ENCODE measurements around the gene ABCG1. TPM values are rescaled to one million over a fixed set of nuclear protein-coding genes. Genes with fewer than 3 reads are reported as not detected.

ABCG1 gene
- total and polyA plus RNA-seq, 4 donors = 1.6 to 9.7 (median 5.3) TPM

- no peaks in the 10 kb centered on the region for H3K27me3 ChIP-seq (ENCODE audit: control insufficient read depth in 4 of 4, insufficient read depth in 4 of 4, low read length in 3 of 4)
- no peak for TF ChIP-seq ZBTB33 (IDR thresholded peaks at IDR 0.05)
- TF ChIP-seq, protein P1, sequence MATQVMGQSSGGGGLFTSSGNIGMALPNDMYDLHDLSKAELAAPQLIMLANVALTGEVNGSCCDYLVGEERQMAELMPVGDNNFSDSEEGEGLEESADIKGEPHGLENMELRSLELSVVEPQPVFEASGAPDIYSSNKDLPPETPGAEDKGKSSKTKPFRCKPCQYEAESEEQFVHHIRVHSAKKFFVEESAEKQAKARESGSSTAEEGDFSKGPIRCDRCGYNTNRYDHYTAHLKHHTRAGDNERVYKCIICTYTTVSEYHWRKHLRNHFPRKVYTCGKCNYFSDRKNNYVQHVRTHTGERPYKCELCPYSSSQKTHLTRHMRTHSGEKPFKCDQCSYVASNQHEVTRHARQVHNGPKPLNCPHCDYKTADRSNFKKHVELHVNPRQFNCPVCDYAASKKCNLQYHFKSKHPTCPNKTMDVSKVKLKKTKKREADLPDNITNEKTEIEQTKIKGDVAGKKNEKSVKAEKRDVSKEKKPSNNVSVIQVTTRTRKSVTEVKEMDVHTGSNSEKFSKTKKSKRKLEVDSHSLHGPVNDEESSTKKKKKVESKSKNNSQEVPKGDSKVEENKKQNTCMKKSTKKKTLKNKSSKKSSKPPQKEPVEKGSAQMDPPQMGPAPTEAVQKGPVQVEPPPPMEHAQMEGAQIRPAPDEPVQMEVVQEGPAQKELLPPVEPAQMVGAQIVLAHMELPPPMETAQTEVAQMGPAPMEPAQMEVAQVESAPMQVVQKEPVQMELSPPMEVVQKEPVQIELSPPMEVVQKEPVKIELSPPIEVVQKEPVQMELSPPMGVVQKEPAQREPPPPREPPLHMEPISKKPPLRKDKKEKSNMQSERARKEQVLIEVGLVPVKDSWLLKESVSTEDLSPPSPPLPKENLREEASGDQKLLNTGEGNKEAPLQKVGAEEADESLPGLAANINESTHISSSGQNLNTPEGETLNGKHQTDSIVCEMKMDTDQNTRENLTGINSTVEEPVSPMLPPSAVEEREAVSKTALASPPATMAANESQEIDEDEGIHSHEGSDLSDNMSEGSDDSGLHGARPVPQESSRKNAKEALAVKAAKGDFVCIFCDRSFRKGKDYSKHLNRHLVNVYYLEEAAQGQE (IDR thresholded peaks at IDR 0.05) = no peak
- TF ChIP-seq GABPA (IDR thresholded peaks at IDR 0.05 in 1 of 2, conservative IDR thresholded peaks at IDR 0.05 in 1 of 2) = no peak
- no peak for TF ChIP-seq TAF1 (conservative IDR thresholded peaks at IDR 0.05)
- TF ChIP-seq RAD21 (IDR thresholded peaks at IDR 0.05) = no peak
- no peak for TF ChIP-seq JUND (IDR thresholded peaks at IDR 0.05)
- TF ChIP-seq SP1 (IDR thresholded peaks at IDR 0.05) = no peak
- TF ChIP-seq, protein P2, sequence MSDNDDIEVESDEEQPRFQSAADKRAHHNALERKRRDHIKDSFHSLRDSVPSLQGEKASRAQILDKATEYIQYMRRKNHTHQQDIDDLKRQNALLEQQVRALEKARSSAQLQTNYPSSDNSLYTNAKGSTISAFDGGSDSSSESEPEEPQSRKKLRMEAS (IDR thresholded peaks at IDR 0.05) = no peak
- no peak for TF ChIP-seq YY1 (IDR thresholded peaks at IDR 0.05)
- TF ChIP-seq HNF4A (conservative IDR thresholded peaks at IDR 0.05) = no peak
- TF ChIP-seq FOXA1 (IDR thresholded peaks at IDR 0.05) = no peak
- no peak for TF ChIP-seq FOXA2 (IDR thresholded peaks at IDR 0.05)
- TF ChIP-seq NR2F2 (IDR thresholded peaks at IDR 0.05) = no peak
- no peak for TF ChIP-seq HNF4G (IDR thresholded peaks at IDR 0.05)
- no peaks in the 10 kb centered on the region for H3K4me1 ChIP-seq (ENCODE audit: control insufficient read depth in 4 of 4, insufficient read depth in 4 of 4, low read length in 3 of 4)
- no peak overlapping the region for H3K9ac ChIP-seq (ENCODE audit: low read depth in 1 of 2, low read length in 2 of 2)
- H3K4me3 ChIP-seq (ENCODE audit: low read depth in 1 of 3, low read length in 3 of 3) = no peak overlapping the region
- H3K27ac ChIP-seq (ENCODE audit: low read depth in 1 of 2, low read length in 2 of 2) = no peak overlapping the region
- no peaks in the 10 kb centered on the region for H3K9me3 ChIP-seq (ENCODE audit: control insufficient read depth in 4 of 4, low read length in 3 of 4)
- no peak for DNase-seq (ENCODE audit: low spot score)
- H3K36me3 ChIP-seq (ENCODE audit: control insufficient read depth in 4 of 4, insufficient read depth in 3 of 4, low read depth in 1 of 4, low read length in 3 of 4) = no peaks in the 10 kb centered on the region
- 83% methylated on average over 7 of the region's 7 CpGs for WGBS
Observed at GRCh38 chr21:42300045-42300583, 81.2 kb downstream of the ABCG1 start.

DNA sequence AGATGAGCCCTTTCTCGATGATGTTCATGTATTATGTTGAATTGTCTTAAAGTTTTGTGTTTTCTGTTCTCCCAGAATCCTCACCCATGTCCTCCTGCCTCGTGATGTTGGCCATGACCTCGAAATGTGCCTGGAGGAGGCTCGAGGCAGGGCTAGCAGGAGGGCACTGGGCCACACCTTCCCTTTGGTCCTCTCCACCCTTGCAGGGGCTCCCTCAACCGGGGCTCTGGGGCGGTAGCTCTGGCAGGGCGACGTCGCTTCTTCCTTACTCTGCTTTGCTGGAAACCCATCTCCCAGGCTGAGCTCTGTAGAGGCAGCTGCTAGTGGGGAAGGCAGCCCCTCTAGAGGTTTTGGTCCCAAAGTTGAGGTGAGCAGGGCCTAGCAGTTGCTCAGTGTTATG, 82.0 kb downstream of the ABCG1 start:
- Histone ChIP-seq H3K27ac (ENCODE audit: low read depth in 1 of 2, low read length in 2 of 2) (peak overlapping the region; percentile 15 to 17), H3K36me3 (ENCODE audit: control insufficient read depth in 4 of 4, insufficient read depth in 3 of 4, low read depth in 1 of 4, low read length in 3 of 4) (no peaks in the 10 kb centered on the region), H3K4me1 (ENCODE audit: control insufficient read depth in 4 of 4, insufficient read depth in 4 of 4, low read length in 3 of 4) (no peaks in the 10 kb centered on the region), H3K9me3 (ENCODE audit: control insufficient read depth in 4 of 4, low read length in 3 of 4) (no peaks in the 10 kb centered on the region), H3K9ac (ENCODE audit: low read depth in 1 of 2, low read length in 2 of 2) (no peak overlapping the region), H3K27me3 (ENCODE audit: control insufficient read depth in 4 of 4, insufficient read depth in 4 of 4, low read length in 3 of 4) (no peaks in the 10 kb centered on the region), H3K4me3 (ENCODE audit: low read depth in 1 of 3, low read length in 3 of 3) (no peak overlapping the region)
- no peak for DNase-seq (ENCODE audit: low spot score)
- WGBS = 81% methylated on average over 9 of the region's 9 CpGs
- TF ChIP-seq HNF4A (conservative IDR thresholded peaks at IDR 0.05) (no peak), JUND (IDR thresholded peaks at IDR 0.05) (no peak), FOXA1 (IDR thresholded peaks at IDR 0.05) (no peak), SP1 (IDR thresholded peaks at IDR 0.05) (no peak), RXRA (IDR thresholded peaks at IDR 0.05) (no peak), CTCF (IDR thresholded peaks at IDR 0.05; ENCODE audit: low read depth, low read length, missing input control) (no peak), FOXA2 (IDR thresholded peaks at IDR 0.05) (no peak), RAD21 (IDR thresholded peaks at IDR 0.05) (no peak), GABPA (IDR thresholded peaks at IDR 0.05 in 1 of 2, conservative IDR thresholded peaks at IDR 0.05 in 1 of 2) (no peak), NR2F2 (IDR thresholded peaks at IDR 0.05) (no peak), EGR1 (IDR thresholded peaks at IDR 0.05; ENCODE audit: low read depth in 2 of 2) (no peak), HNF4G (IDR thresholded peaks at IDR 0.05) (no peak), YY1 (IDR thresholded peaks at IDR 0.05) (no peak), ZBTB33 (IDR thresholded peaks at IDR 0.05) (no peak)
- TF ChIP-seq, protein P2 (IDR thresholded peaks at IDR 0.05) = no peak
- TF ChIP-seq, protein P1 (IDR thresholded peaks at IDR 0.05) = no peak

All from liver (tissue), 9 donors.